Adipocyte (in vitro differentiated cells): ENCODE results near the gene OR5K1.

Source experiments
- DNase-seq: peaks from one replicate; pipeline ENCODE4 v3.0.0-alpha.2; 2015; ENCODE audit warnings: low read depth
- H3K27me3 ChIP-seq: replicated peaks from 2 replicates; pipeline ENCODE4 v1.7.0; 2013; ENCODE audit warnings: mild to moderate bottlenecking, low read length, moderate library complexity; ENCODE audit not compliant: control insufficient read depth, insufficient read depth
- H3K36me3 ChIP-seq: 2 replicates; pipeline ENCODE4 v1.7.0; 2013; ENCODE audit warnings: low read length, mild to moderate bottlenecking, moderate library complexity; ENCODE audit not compliant: control insufficient read depth, insufficient read depth, severe bottlenecking
- H3K4me1 ChIP-seq: 2 replicates; pipeline ENCODE4 v1.7.0; 2013; ENCODE audit warnings: mild to moderate bottlenecking, low read length, moderate library complexity; ENCODE audit not compliant: control insufficient read depth, insufficient read depth
- H3K4me3 ChIP-seq: 2 replicates; pipeline ENCODE4 v1.7.0; 2013; ENCODE audit warnings: mild to moderate bottlenecking, low read length, moderate library complexity
- H3K9ac ChIP-seq: 2 replicates; pipeline ENCODE4 v1.7.0; 2013; ENCODE audit warnings: mild to moderate bottlenecking, low read length, moderate library complexity
- H3K9me3 ChIP-seq: 2 replicates; pipeline ENCODE4 v1.7.0; 2013; ENCODE audit warnings: mild to moderate bottlenecking, low read length, moderate library complexity; ENCODE audit not compliant: control insufficient read depth

The OR5K1 gene

GRCh38 chr3:98514948-98515347 is 51.9 kb downstream of the OR5K1 start:
- Histone ChIP-seq H3K9ac (no peak overlapping the region), H3K36me3 (peaks cover 48% of the 10 kb centered on the region), H3K9me3 (no peaks in the 10 kb centered on the region), H3K27me3 (no peaks in the 10 kb centered on the region), H3K4me1 (peaks cover 8% of the 10 kb centered on the region), H3K4me3 (no peak overlapping the region)
- no peak for DNase-seq

GRCh38 chr3:98518816-98519215 is 55.8 kb downstream of the OR5K1 start:
- H3K9ac ChIP-seq, result no peak overlapping the region
- H3K27me3 ChIP-seq, result no peaks in the 10 kb centered on the region
- peaks cover 16% of the 10 kb centered on the region for H3K4me1 ChIP-seq
- no peak overlapping the region for H3K4me3 ChIP-seq
- H3K9me3 ChIP-seq, result no peaks in the 10 kb centered on the region
- DNase-seq, result no peak
- peaks cover 54% of the 10 kb centered on the region for H3K36me3 ChIP-seq

- H3K9me3 ChIP-seq, result no peaks in the 10 kb centered on the region
- no peak for DNase-seq
- peaks cover 54% of the 10 kb centered on the region for H3K36me3 ChIP-seq
- no peak overlapping the region for H3K9ac ChIP-seq
- H3K4me3 ChIP-seq, result no peak overlapping the region
- no peaks in the 10 kb centered on the region for H3K27me3 ChIP-seq
- H3K4me1 ChIP-seq, result peaks cover 16% of the 10 kb centered on the region
Measured at GRCh38 chr3:98519351-98519750, 56.4 kb downstream of the OR5K1 start.

- no peaks in the 10 kb centered on the region for H3K27me3 ChIP-seq
- H3K9me3 ChIP-seq, result no peaks in the 10 kb centered on the region
- H3K4me3 ChIP-seq, result peak overlapping the region; percentile 90
- DNase-seq, result peak; percentile 86
- H3K4me1 ChIP-seq, result peaks cover 16% of the 10 kb centered on the region
- peaks cover 35% of the 10 kb centered on the region for H3K36me3 ChIP-seq
- peak overlapping the region; percentile 89 for H3K9ac ChIP-seq
Measured at GRCh38 chr3:98521897-98522543, 59.0 kb downstream of the OR5K1 start.
